Mesenchymal stem cell (in vitro differentiated cells and primary cell): ENCODE data around the gene RNF126.

Experiments used
- DNase-seq: peaks from one replicate; pipeline ENCODE4 v3.0.0-alpha.2; 2013
- H2AFZ ChIP-seq: one replicate; pipeline ENCODE4 v1.6.1; 2013; ENCODE audit warnings: low read depth, mild to moderate bottlenecking, control low read depth, inconsistent platforms, low read length, moderate library complexity
- H2AK5ac ChIP-seq: 2 replicates; pipeline ENCODE4 v1.6.1; 2013; ENCODE audit warnings: low read length, moderate library complexity, mild to moderate bottlenecking, inconsistent platforms; ENCODE audit not compliant: severe bottlenecking
- H2BK120ac ChIP-seq: one replicate; pipeline ENCODE4 v1.6.1; 2013; ENCODE audit warnings: low read depth, mild to moderate bottlenecking, inconsistent platforms, low read length, moderate library complexity
- H2BK12ac ChIP-seq, 2 experiments: one replicate each; pipeline ENCODE4 v1.6.1; 2013; ENCODE audit warnings: inconsistent platforms in 2 of 2, low read length in 2 of 2, mild to moderate bottlenecking in 2 of 2, moderate library complexity in 2 of 2, control low read depth in 1 of 2
- H2BK15ac ChIP-seq: one replicate; pipeline ENCODE4 v1.6.1; 2013; ENCODE audit warnings: mild to moderate bottlenecking, low read depth, inconsistent platforms; ENCODE audit not compliant: poor library complexity, severe bottlenecking
- H2BK5ac ChIP-seq: 2 replicates; pipeline ENCODE4 v1.6.1; 2013; ENCODE audit warnings: low read depth, mild to moderate bottlenecking, low read length, control low read depth, inconsistent platforms; ENCODE audit not compliant: poor library complexity, severe bottlenecking
- H3K14ac ChIP-seq, 2 experiments: one replicate each; pipeline ENCODE4 v1.6.1; 2013; ENCODE audit warnings: inconsistent platforms in 2 of 2, low read length in 2 of 2, control low read depth in 1 of 2, mild to moderate bottlenecking in 1 of 2, moderate library complexity in 1 of 2
- H3K18ac ChIP-seq, 2 experiments: one replicate each; pipeline ENCODE4 v1.6.1; 2013; ENCODE audit warnings: inconsistent platforms in 2 of 2, low read length in 2 of 2, control low read depth in 1 of 2, low read depth in 1 of 2, mild to moderate bottlenecking in 1 of 2
- H3K23ac ChIP-seq, 2 experiments: one replicate each; pipeline ENCODE4 v1.6.1; 2013; ENCODE audit warnings: inconsistent platforms in 2 of 2, low read length in 2 of 2, mild to moderate bottlenecking in 2 of 2, moderate library complexity in 2 of 2, control low read depth in 1 of 2
- H3K27ac ChIP-seq: 2 replicates; pipeline ENCODE4 v1.5.1; 2013; ENCODE audit warnings: mild to moderate bottlenecking, moderate library complexity, low read length, control low read depth, inconsistent platforms; ENCODE audit not compliant: poor library complexity, severe bottlenecking
- H3K27me3 ChIP-seq, 2 experiments: 2 replicates each; pipeline versions ENCODE4 v1.6.1 to v1.7.0; 2013; ENCODE audit warnings: low read length in 2 of 2, mild to moderate bottlenecking in 2 of 2, moderate library complexity in 2 of 2, control low read depth in 1 of 2, inconsistent platforms in 1 of 2; ENCODE audit not compliant: control insufficient read depth in 1 of 2, insufficient read depth in 1 of 2
- H3K36me3 ChIP-seq, 2 experiments: 2 replicates each; pipeline versions ENCODE4 v1.6.1 to v1.7.0; 2013; ENCODE audit warnings: low read length in 2 of 2, control low read depth in 1 of 2, inconsistent platforms in 1 of 2, low read depth in 1 of 2, mild to moderate bottlenecking in 1 of 2; ENCODE audit not compliant: insufficient read depth in 2 of 2, control insufficient read depth in 1 of 2
- H3K4ac ChIP-seq, 2 experiments: one replicate each; pipeline ENCODE4 v1.6.1; 2013; ENCODE audit warnings: inconsistent platforms in 2 of 2, low read length in 2 of 2, mild to moderate bottlenecking in 2 of 2, moderate library complexity in 2 of 2, control low read depth in 1 of 2, low read depth in 1 of 2
- H3K4me1 ChIP-seq: 2 replicates; pipeline ENCODE4 v1.6.1; 2013; ENCODE audit warnings: low read depth, low read length, control low read depth; ENCODE audit not compliant: control insufficient read depth, insufficient read depth
- H3K4me2 ChIP-seq: 2 replicates; pipeline ENCODE4 v1.6.1; 2013; ENCODE audit warnings: low read length, mild to moderate bottlenecking, inconsistent platforms; ENCODE audit not compliant: poor library complexity, severe bottlenecking
- H3K4me3 ChIP-seq, 2 experiments: 2 replicates each; pipeline versions ENCODE4 v1.5.1 to v1.7.0; 2013; ENCODE audit warnings: low read length in 2 of 2, mild to moderate bottlenecking in 2 of 2, control low read depth in 1 of 2, low read depth in 1 of 2; ENCODE audit not compliant: insufficient read depth in 1 of 2
- H3K79me1 ChIP-seq: replicated peaks from 2 replicates; pipeline ENCODE4 v1.6.1; 2013; ENCODE audit warnings: mild to moderate bottlenecking, control low read depth, low read length, inconsistent platforms; ENCODE audit not compliant: poor library complexity, severe bottlenecking
- H3K9ac ChIP-seq: 2 replicates; pipeline ENCODE4 v1.7.0; 2013; ENCODE audit warnings: mild to moderate bottlenecking, low read length, moderate library complexity
- H3K9me3 ChIP-seq: 2 replicates; pipeline ENCODE4 v1.7.0; 2013; ENCODE audit warnings: mild to moderate bottlenecking, low read length; ENCODE audit not compliant: control insufficient read depth
- H4K8ac ChIP-seq: one replicate; pipeline ENCODE4 v1.6.1; 2013; ENCODE audit warnings: inconsistent platforms, mild to moderate bottlenecking, low read length, moderate library complexity
- H4K91ac ChIP-seq: one replicate; pipeline ENCODE4 v1.6.1; 2013; ENCODE audit warnings: mild to moderate bottlenecking, low read length, inconsistent platforms
- WGBS: methylation state at CpG from one replicate; pipeline ENCODE4 v1.1.7; 2013; ENCODE audit warnings: mixed read lengths; 5-methylcytosine and 5-hydroxymethylcytosine counted together

The RNF126 gene

GRCh38 chr19:643736-644135 is 19.3 kb downstream of the RNF126 start:
- peaks cover 30 to 63% of the 10 kb centered on the region in 2 experiments for H3K36me3 ChIP-seq
- WGBS, result 96% methylated on average over 21 of the region's 24 CpGs
- H3K14ac ChIP-seq, result no peak overlapping the region
- no peak for DNase-seq
- no peak overlapping the region for H2BK120ac ChIP-seq
- H3K9me3 ChIP-seq, result no peaks in the 10 kb centered on the region
- no peak overlapping the region for H3K18ac ChIP-seq
- H3K4me3 ChIP-seq, result no peak overlapping the region
- no peak overlapping the region for H3K9ac ChIP-seq
- no peak overlapping the region for H3K27ac ChIP-seq
- H4K91ac ChIP-seq, result no peak overlapping the region
- no peak overlapping the region for H2BK5ac ChIP-seq
- H3K4ac ChIP-seq, result no peak overlapping the region
- no peak overlapping the region for H3K4me2 ChIP-seq
- no peak overlapping the region for H2BK15ac ChIP-seq
- no peak overlapping the region for H2AFZ ChIP-seq
- no peak overlapping the region for H4K8ac ChIP-seq
- no peak overlapping the region for H3K23ac ChIP-seq
- H3K4me1 ChIP-seq, result peaks cover 12% of the 10 kb centered on the region
- no peak overlapping the region for H2AK5ac ChIP-seq
- H2BK12ac ChIP-seq, result no peak overlapping the region
- peaks cover 13% of the 10 kb centered on the region for H3K79me1 ChIP-seq
- peaks cover 0 to 3% of the 10 kb centered on the region in 2 experiments for H3K27me3 ChIP-seq

- DNase-seq, result no peak
- Histone ChIP-seq H3K4me3 (no peak overlapping the region), H2BK5ac (no peak overlapping the region), H2BK12ac (no peak overlapping the region), H3K27ac (no peak overlapping the region), H3K18ac (no peak overlapping the region), H2AK5ac (no peak overlapping the region), H3K9ac (no peak overlapping the region), H3K23ac (no peak overlapping the region), H2BK15ac (no peak overlapping the region), H3K14ac (no peak overlapping the region), H3K79me1 (peaks cover 13% of the 10 kb centered on the region), H3K36me3 (peaks cover 25 to 56% of the 10 kb centered on the region in 2 experiments), H3K4me2 (no peak overlapping the region), H4K8ac (no peak overlapping the region), H4K91ac (no peak overlapping the region), H2BK120ac (no peak overlapping the region), H3K4ac (no peak overlapping the region), H3K27me3 (peaks cover 0 to 8% of the 10 kb centered on the region in 2 experiments), H2AFZ (no peak overlapping the region), H3K9me3 (no peaks in the 10 kb centered on the region), H3K4me1 (peaks cover 12% of the 10 kb centered on the region)
- WGBS, result 89% methylated on average over 65 of the region's 70 CpGs
These were observed 20.0 kb downstream of the RNF126 start for GRCh38 chr19:642767-643727.

GRCh38 chr19:641702-642101 is 21.3 kb downstream of the RNF126 start:
- Histone ChIP-seq H3K79me1 (peaks cover 5% of the 10 kb centered on the region), H3K9me3 (no peaks in the 10 kb centered on the region), H4K91ac (no peak overlapping the region), H3K23ac (no peak overlapping the region), H2BK12ac (no peak overlapping the region), H2AK5ac (no peak overlapping the region), H3K27ac (no peak overlapping the region), H3K4me1 (peaks cover 12% of the 10 kb centered on the region), H3K14ac (no peak overlapping the region), H2BK120ac (no peak overlapping the region), H2AFZ (no peak overlapping the region), H2BK15ac (no peak overlapping the region), H3K4ac (no peak overlapping the region), H2BK5ac (no peak overlapping the region), H3K18ac (no peak overlapping the region), H3K4me3 (no peak overlapping the region), H4K8ac (no peak overlapping the region), H3K9ac (no peak overlapping the region), H3K4me2 (no peak overlapping the region), H3K36me3 (peaks cover 14 to 43% of the 10 kb centered on the region in 2 experiments), H3K27me3 (peaks cover 0 to 8% of the 10 kb centered on the region in 2 experiments)
- 89% methylated on average over 17 of the region's 17 CpGs for WGBS
- DNase-seq, result no peak

GRCh38 chr19:640606-641189 is 22.3 kb downstream of the RNF126 start:
- H2BK5ac ChIP-seq, result no peak overlapping the region
- peaks cover 0 to 8% of the 10 kb centered on the region in 2 experiments for H3K27me3 ChIP-seq
- H3K4me3 ChIP-seq, result no peak overlapping the region
- no peak overlapping the region for H3K18ac ChIP-seq
- no peak overlapping the region for H3K23ac ChIP-seq
- H3K4me2 ChIP-seq, result no peak overlapping the region
- no peak overlapping the region for H3K4ac ChIP-seq
- peaks cover 7 to 33% of the 10 kb centered on the region in 2 experiments for H3K36me3 ChIP-seq
- peaks cover 2% of the 10 kb centered on the region for H3K79me1 ChIP-seq
- no peak overlapping the region for H2BK120ac ChIP-seq
- H3K9me3 ChIP-seq, result no peaks in the 10 kb centered on the region
- peaks cover 12% of the 10 kb centered on the region for H3K4me1 ChIP-seq
- H2AFZ ChIP-seq, result no peak overlapping the region
- WGBS, result 94% methylated on average over 28 of the region's 31 CpGs
- H3K9ac ChIP-seq, result no peak overlapping the region
- H3K27ac ChIP-seq, result no peak overlapping the region
- no peak overlapping the region for H2BK15ac ChIP-seq
- H2AK5ac ChIP-seq, result no peak overlapping the region
- H3K14ac ChIP-seq, result no peak overlapping the region
- no peak overlapping the region for H2BK12ac ChIP-seq
- no peak overlapping the region for H4K8ac ChIP-seq
- no peak overlapping the region for H4K91ac ChIP-seq
- no peak for DNase-seq
